BJ (cell line): ENCODE measurements around the gene EMP1. TPM values are rescaled to one million over a fixed set of nuclear protein-coding genes. Genes with fewer than 3 reads are reported as not detected.
A peak's percentile ranks its signal among the peaks of the same experiment; 100 is the strongest.

Experiments
- CTCF ChIA-PET: fragments of 350-600 bp; formaldehyde crosslinking; extraction: SDS; loops from one replicate; lab custom pipeline; 2021; ENCODE audit warnings: antibody characterized with exemption, inconsistent platforms; lab: Yijun Ruan, JAX
- POLR2A ChIA-PET: fragments of 300-600 bp; sonication (Branson Sonifier 250); formaldehyde crosslinking; extraction: SDS; loops from one replicate; lab custom pipeline; 2021; ENCODE audit warnings: antibody characterized with exemption; lab: Charles Lee
- DNase-seq: peaks from one replicate; pipeline ENCODE4 v3.0.0-alpha.2; 2011; ENCODE audit warnings: low read depth
- H3K27me3 ChIP-seq: 2 replicates; pipeline ENCODE4 v1.6.0; 2011; ENCODE audit warnings: low read length; ENCODE audit not compliant: control insufficient read depth, insufficient read depth
- H3K36me3 ChIP-seq: 2 replicates; pipeline ENCODE4 v1.5.1; 2011; ENCODE audit warnings: low read length; ENCODE audit not compliant: control insufficient read depth, insufficient read depth
- H3K4me3 ChIP-seq: 2 replicates; pipeline ENCODE4 v1.5.1; 2011; ENCODE audit warnings: low read depth, mild to moderate bottlenecking, control low read depth, low read length
- polyA plus RNA-seq: library from polyadenylated mRNA; depleted of rRNA; stranded (reverse); fragments of >200 nt; gene quantifications from 2 replicates; pipeline ENCODE4 v1.2.3, GENCODE V29; 2011
- TF ChIP-seq, protein P1 (sequence below): IDR thresholded peaks from 2 replicates; pipeline ENCODE4 v1.5.1; 2011; ENCODE audit warnings: low read depth, mild to moderate bottlenecking, control low read depth, inconsistent platforms, low read length, moderate library complexity; ENCODE audit not compliant: insufficient read depth

The EMP1 gene
- polyA plus RNA-seq, 1 experiment: 258 TPM

DNA sequence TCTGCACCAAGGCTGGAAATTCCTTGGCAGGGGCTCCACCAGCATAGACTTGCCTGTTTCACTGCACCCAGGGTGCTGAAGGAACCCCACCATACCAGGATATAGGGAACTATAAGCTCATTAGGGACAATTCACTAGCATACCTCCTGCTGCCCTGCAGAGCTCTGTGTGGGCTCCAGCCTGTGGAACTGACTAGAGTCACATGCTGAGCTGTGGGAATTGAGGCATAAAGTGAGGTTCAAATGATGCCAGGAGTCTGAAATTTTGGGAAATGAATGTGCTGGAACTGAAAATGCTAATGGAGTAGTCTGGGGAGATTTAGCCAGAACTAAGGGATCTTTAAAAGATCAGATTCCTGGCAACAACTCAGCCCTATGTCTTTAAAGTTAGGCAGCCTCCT, 7.3 kb upstream of the EMP1 start:
- no peaks in the 10 kb centered on the region for H3K27me3 ChIP-seq
- POLR2A ChIA-PET: no interaction called here
- H3K4me3 ChIP-seq: no peak overlapping the region
- TF ChIP-seq, protein P1, sequence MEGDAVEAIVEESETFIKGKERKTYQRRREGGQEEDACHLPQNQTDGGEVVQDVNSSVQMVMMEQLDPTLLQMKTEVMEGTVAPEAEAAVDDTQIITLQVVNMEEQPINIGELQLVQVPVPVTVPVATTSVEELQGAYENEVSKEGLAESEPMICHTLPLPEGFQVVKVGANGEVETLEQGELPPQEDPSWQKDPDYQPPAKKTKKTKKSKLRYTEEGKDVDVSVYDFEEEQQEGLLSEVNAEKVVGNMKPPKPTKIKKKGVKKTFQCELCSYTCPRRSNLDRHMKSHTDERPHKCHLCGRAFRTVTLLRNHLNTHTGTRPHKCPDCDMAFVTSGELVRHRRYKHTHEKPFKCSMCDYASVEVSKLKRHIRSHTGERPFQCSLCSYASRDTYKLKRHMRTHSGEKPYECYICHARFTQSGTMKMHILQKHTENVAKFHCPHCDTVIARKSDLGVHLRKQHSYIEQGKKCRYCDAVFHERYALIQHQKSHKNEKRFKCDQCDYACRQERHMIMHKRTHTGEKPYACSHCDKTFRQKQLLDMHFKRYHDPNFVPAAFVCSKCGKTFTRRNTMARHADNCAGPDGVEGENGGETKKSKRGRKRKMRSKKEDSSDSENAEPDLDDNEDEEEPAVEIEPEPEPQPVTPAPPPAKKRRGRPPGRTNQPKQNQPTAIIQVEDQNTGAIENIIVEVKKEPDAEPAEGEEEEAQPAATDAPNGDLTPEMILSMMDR: no peak
- no peak for DNase-seq
- CTCF ChIA-PET: no interaction called here
- H3K36me3 ChIP-seq: no peaks in the 10 kb centered on the region

- ChIA-PET POLR2A (no interaction called here), CTCF (no interaction called here)
- DNase-seq: no peak
- H3K27me3 ChIP-seq: no peaks in the 10 kb centered on the region
- TF ChIP-seq, protein P1: no peak
- H3K4me3 ChIP-seq: no peak overlapping the region
- no peaks in the 10 kb centered on the region for H3K36me3 ChIP-seq
These were observed 6.3 kb upstream of the EMP1 start for GRCh38 chr12:13190275-13190674.

- POLR2A ChIA-PET: no interaction called here
- DNase-seq: no peak
- CTCF ChIA-PET: no interaction called here
- TF ChIP-seq, protein P1: no peak
- Histone ChIP-seq H3K4me3 (no peak overlapping the region), H3K27me3 (no peaks in the 10 kb centered on the region), H3K36me3 (no peaks in the 10 kb centered on the region)
These were observed 3.8 kb upstream of the EMP1 start for GRCh38 chr12:13192719-13193118.

DNA sequence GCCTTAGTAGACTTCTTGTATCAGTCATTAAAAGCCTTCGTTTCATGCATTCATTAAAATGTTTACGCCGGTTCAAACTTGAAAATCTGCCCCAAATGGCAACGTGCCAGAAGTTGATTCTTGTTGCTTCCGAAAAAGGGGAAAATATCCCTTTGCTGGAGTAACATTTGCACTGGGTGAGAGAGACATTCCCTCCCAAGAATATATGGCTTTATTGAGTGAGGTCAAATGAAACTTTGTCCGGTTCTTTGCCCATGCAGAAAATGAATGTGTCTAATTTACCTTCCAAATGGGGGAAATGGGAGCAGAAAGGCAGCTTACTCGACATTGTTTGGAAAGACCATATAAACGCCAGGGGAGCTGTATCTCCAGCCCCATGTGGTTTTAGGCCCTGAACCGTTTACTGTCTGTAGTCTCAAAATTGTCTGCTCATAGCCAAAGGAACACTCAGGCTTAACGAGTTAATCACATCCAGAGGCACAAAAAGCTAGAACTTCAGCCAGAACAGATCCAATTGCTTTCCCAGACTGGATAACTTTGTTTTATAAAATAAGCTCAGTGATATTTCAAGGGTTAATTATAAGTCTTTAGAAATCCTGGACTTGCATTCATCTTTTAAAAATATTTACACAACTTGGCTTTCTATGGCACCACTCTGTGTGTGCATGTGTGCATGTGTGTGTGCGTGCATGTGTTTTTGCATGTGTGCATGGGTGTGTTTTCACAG, 2.9 kb upstream of the EMP1 start:
- Histone ChIP-seq H3K36me3 (no peaks in the 10 kb centered on the region), H3K27me3 (no peaks in the 10 kb centered on the region), H3K4me3 (no peak overlapping the region)
- ChIA-PET CTCF (interaction anchor here (1.6 kb wide), 1 partner anchor 11 kb away, joined by 4 read pairs; no protein-coding TSS in a partner anchor), POLR2A (no interaction called here)
- DNase-seq: no peak
- TF ChIP-seq, protein P1: 0 out of 2 replicates have a peak, but pooled peaks have one; percentile 5

GRCh38 chr12:13194401-13195110, 2.0 kb upstream of the EMP1 start:
- Histone ChIP-seq H3K27me3 (no peaks in the 10 kb centered on the region), H3K4me3 (no peak overlapping the region), H3K36me3 (no peaks in the 10 kb centered on the region)
- no peak for DNase-seq
- TF ChIP-seq, protein P1: no peak
- POLR2A ChIA-PET: no interaction called here
- CTCF ChIA-PET: interaction anchor here (1.6 kb wide), 2 partner anchors 12 to 69 kb away, joined by 3 to 4 read pairs; no protein-coding TSS in a partner anchor
